Measurements from ENCODE around the gene CEACAM6.
"Not testable (repeated sequence)": the region's sequence is repeated elsewhere in the genome, so short reads cannot be mapped to it uniquely, and the experiment has no call there.

The CEACAM6 gene

GRCh38 chr19:41758846-41759245, 3.5 kb downstream of the CEACAM6 start:
- DNase-seq (ENCODE audit: low read depth, low spot score), result no peak
- in situ Hi-C loops (cut with HindIII; ENCODE audit: low sequenced_read_pairs), result no loop called here
- H3K4me3 ChIP-seq (ENCODE audit: low read depth, low read length), result no peak overlapping the region
- no peak for TF ChIP-seq CTCF (IDR thresholded peaks at IDR 0.05; ENCODE audit: low read depth, low read length)

GRCh38 chr19:41767115-41767514, 11.8 kb downstream of the CEACAM6 start:
- in situ Hi-C loops (cut with HindIII; ENCODE audit: low sequenced_read_pairs), result no loop called here
- no peak overlapping the region for H3K4me3 ChIP-seq (ENCODE audit: low read depth, low read length)
- TF ChIP-seq CTCF (IDR thresholded peaks at IDR 0.05; ENCODE audit: low read depth, low read length), result no peak
- DNase-seq (ENCODE audit: low read depth, low spot score), result no peak

GRCh38 chr19:41768105-41768504, 12.8 kb downstream of the CEACAM6 start:
- in situ Hi-C loops (cut with HindIII; ENCODE audit: low sequenced_read_pairs), result not testable (repeated sequence)

GRCh38 chr19:41769608-41770007, 14.3 kb downstream of the CEACAM6 start:
- H3K4me3 ChIP-seq (ENCODE audit: low read depth, low read length), result no peak overlapping the region
- no peak for TF ChIP-seq CTCF (IDR thresholded peaks at IDR 0.05; ENCODE audit: low read depth, low read length)
- DNase-seq (ENCODE audit: low read depth, low spot score), result no peak
- in situ Hi-C loops (cut with HindIII; ENCODE audit: low sequenced_read_pairs), result no loop called here

More at GRCh38 chr19:41768105-41768504, 12.8 kb downstream of the CEACAM6 start:
- H3K4me3 ChIP-seq (ENCODE audit: low read depth, low read length); DNase-seq (ENCODE audit: low read depth, low spot score): not testable (repeated sequence)

- in situ Hi-C loops (cut with HindIII; ENCODE audit: low sequenced_read_pairs), result no loop called here
- TF ChIP-seq CTCF (IDR thresholded peaks at IDR 0.05; ENCODE audit: low read depth, low read length), result no peak
- no peak overlapping the region for H3K4me3 ChIP-seq (ENCODE audit: low read depth, low read length)
- DNase-seq (ENCODE audit: low read depth, low spot score), result no peak
Observed at GRCh38 chr19:41771410-41771809, 16.1 kb downstream of the CEACAM6 start.

- in situ Hi-C loops (cut with HindIII; ENCODE audit: low sequenced_read_pairs), result no loop called here
- DNase-seq (ENCODE audit: low read depth, low spot score), result no peak
- no peak for TF ChIP-seq CTCF (IDR thresholded peaks at IDR 0.05; ENCODE audit: low read depth, low read length)
- H3K4me3 ChIP-seq (ENCODE audit: low read depth, low read length), result no peak overlapping the region
Observed at GRCh38 chr19:41774515-41774980, 19.2 kb downstream of the CEACAM6 start.

- H3K4me3 ChIP-seq (ENCODE audit: low read depth, low read length), result no peak overlapping the region
- no peak for TF ChIP-seq CTCF (IDR thresholded peaks at IDR 0.05; ENCODE audit: low read depth, low read length)
- in situ Hi-C loops (cut with HindIII; ENCODE audit: low sequenced_read_pairs), result no loop called here
Observed at GRCh38 chr19:41776700-41777099, 21.4 kb downstream of the CEACAM6 start.

More at GRCh38 chr19:41776700-41777099, 21.4 kb downstream of the CEACAM6 start:
- no peak for DNase-seq (ENCODE audit: low read depth, low spot score)
